Astrocyte (in vitro differentiated cells and primary cell): ENCODE measurements around the gene MYO15A. TPM values are rescaled to one million over a fixed set of nuclear protein-coding genes. Genes with fewer than 3 reads are reported as not detected.

Source experiments
- DNase-seq: peaks from one replicate; pipeline ENCODE4 v3.0.0-alpha.2; 2010; ENCODE audit warnings: low read depth
- FAIRE-seq: peaks from 2 replicates; lab custom pipeline; 2011; peaks lifted over from hg19 to GRCh38; lab: Jason Lieb, UNC
- H2AFZ ChIP-seq: 2 replicates; pipeline ENCODE4 v1.6.0; 2012; ENCODE audit warnings: low read depth, low read length, inconsistent platforms
- H3K27ac ChIP-seq: 2 replicates; pipeline ENCODE4 v1.5.1; 2011; ENCODE audit warnings: low read depth, low read length, inconsistent platforms
- H3K27me3 ChIP-seq: 2 replicates; pipeline ENCODE4 v1.6.0; 2011; ENCODE audit warnings: low read length, inconsistent platforms; ENCODE audit not compliant: insufficient read depth
- H3K36me3 ChIP-seq: 2 replicates; pipeline ENCODE4 v1.5.1; 2011; ENCODE audit warnings: low read length, inconsistent platforms; ENCODE audit not compliant: insufficient read depth
- H3K4me1 ChIP-seq: 2 replicates; pipeline ENCODE4 v1.5.1; 2011; ENCODE audit warnings: low read length, inconsistent platforms; ENCODE audit not compliant: insufficient read depth
- H3K4me2 ChIP-seq: 2 replicates; pipeline ENCODE4 v1.6.0; 2012; ENCODE audit warnings: low read length, inconsistent platforms
- H3K4me3 ChIP-seq: 2 replicates; pipeline ENCODE4 v1.5.1; 2011; ENCODE audit warnings: low read depth, mild to moderate bottlenecking, low read length, inconsistent platforms; ENCODE audit not compliant: insufficient read depth
- H3K79me2 ChIP-seq: 2 replicates; pipeline ENCODE4 v1.6.0; 2012; ENCODE audit warnings: mild to moderate bottlenecking, low read length, inconsistent platforms; ENCODE audit not compliant: insufficient read depth
- H3K9ac ChIP-seq: 2 replicates; pipeline ENCODE4 v1.6.0; 2012; ENCODE audit warnings: mild to moderate bottlenecking, low read length, inconsistent platforms
- H3K9me3 ChIP-seq: 2 replicates; pipeline ENCODE4 v1.5.1; 2012; ENCODE audit warnings: low read depth, mild to moderate bottlenecking, low read length, inconsistent platforms; ENCODE audit not compliant: insufficient read depth
- H4K20me1 ChIP-seq: 2 replicates; pipeline ENCODE4 v1.6.0; 2012; ENCODE audit warnings: low read length, inconsistent platforms; ENCODE audit not compliant: insufficient read depth
- H3K27ac Mint-ChIP-seq: one replicate; pipeline ENCODE4 v1.8.0; 2021; ENCODE audit warnings: mild to moderate bottlenecking, mixed read lengths; ENCODE audit not compliant: unreplicated experiment
- H3K27me3 Mint-ChIP-seq: one replicate; pipeline ENCODE4 v1.8.0; 2021; ENCODE audit warnings: low read depth, mixed read lengths; ENCODE audit not compliant: unreplicated experiment
- H3K36me3 Mint-ChIP-seq: one replicate; pipeline ENCODE4 v1.8.0; 2021; ENCODE audit warnings: low read depth, mixed read lengths; ENCODE audit not compliant: unreplicated experiment
- H3K4me1 Mint-ChIP-seq: one replicate; pipeline ENCODE4 v1.8.0; 2021; ENCODE audit warnings: low read depth, mixed read lengths; ENCODE audit not compliant: unreplicated experiment
- H3K4me3 Mint-ChIP-seq: one replicate; pipeline ENCODE4 v1.8.0; 2021; ENCODE audit warnings: mild to moderate bottlenecking, moderate library complexity, mixed read lengths; ENCODE audit not compliant: unreplicated experiment
- H3K9me3 Mint-ChIP-seq: one replicate; pipeline ENCODE4 v1.8.0; 2021; ENCODE audit warnings: mild to moderate bottlenecking, mixed read lengths; ENCODE audit not compliant: unreplicated experiment
- CTCF ChIP-seq: IDR thresholded peaks from 2 replicates; pipeline ENCODE4 v1.5.1; 2011; ENCODE audit warnings: low read depth, mild to moderate bottlenecking, inconsistent platforms, low read length, moderate library complexity; ENCODE audit not compliant: insufficient read depth
- EZH2 ChIP-seq: IDR thresholded peaks from 2 replicates; pipeline ENCODE4 v1.6.1; 2012; ENCODE audit warnings: mild to moderate bottlenecking, low read length, inconsistent platforms; ENCODE audit not compliant: insufficient read depth
- total RNA-seq: library from RNA; stranded (reverse); gene quantifications from 2 replicates; pipeline ENCODE4 v1.2.1, GENCODE V29; 2021

MYO15A gene
- total RNA-seq, 1 donor from 2014 or later, result 0.32 TPM

DNA sequence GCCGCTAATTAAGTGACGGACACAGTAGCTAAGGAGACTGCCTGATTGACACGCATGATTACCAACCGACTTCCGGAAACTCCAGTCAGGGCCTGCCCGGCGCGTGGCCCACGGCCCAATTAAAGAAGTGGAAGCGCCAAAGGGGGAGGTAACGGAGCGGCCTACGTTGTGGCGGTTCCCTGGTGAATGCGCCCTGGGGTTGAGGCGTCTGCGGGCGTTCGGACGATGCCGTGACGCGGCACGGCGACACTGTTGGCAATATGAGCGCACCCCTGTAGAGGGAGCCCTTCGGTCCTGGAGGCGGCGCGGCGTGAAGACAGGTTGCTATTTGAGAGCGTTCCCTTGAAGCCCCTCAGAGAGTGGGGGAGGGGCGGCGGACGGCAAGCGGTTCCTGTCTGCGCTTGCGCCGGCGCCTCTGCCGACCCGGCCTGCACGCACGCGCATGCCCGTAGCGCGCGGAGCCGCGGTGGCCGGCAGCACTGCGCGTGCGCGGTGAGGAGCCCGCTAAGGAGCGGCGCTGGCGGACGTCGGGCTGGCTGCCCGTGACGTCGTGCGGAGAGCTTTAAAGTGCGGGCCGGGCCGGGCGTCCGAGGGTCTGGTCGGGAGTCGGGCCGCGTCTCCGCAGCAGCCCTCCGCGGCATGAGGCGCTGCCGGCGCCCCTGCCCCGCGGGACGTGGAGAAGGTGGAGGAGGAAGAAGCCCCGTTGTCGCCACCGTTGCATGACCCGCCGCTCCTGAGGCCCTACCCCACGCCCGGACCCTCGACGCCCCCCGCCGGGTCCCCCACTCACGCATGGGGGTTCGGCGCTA, 75.0 kb downstream of the MYO15A start, which contains the start of gene ALKBH5:
Gene ALKBH5, plus strand, starts transcription at position 495 of the 809 bp plus-strand sequence. CDS start 416 bp downstream, outside the sequence.
- Histone ChIP-seq H3K27ac (peak within 1 kb of the TSS; percentile 94), H3K9ac (peak within 1 kb of the TSS; percentile 87), H3K9me3 (no peaks in the 10 kb centered on the region), H4K20me1 (peaks cover 43% of the 10 kb centered on the region), H3K4me1 (peaks cover 45% of the 10 kb centered on the region), H3K79me2 (peaks cover 49% of the 10 kb centered on the region), H3K27me3 (no peaks in the 10 kb centered on the region), H3K4me3 (peak within 1 kb of the TSS; percentile 71), H3K36me3 (no peaks in the 10 kb centered on the region), H3K4me2 (peak within 1 kb of the TSS; percentile 92), H2AFZ (peak within 1 kb of the TSS; percentile 82)
- Mint-ChIP-seq H3K4me1 (peaks cover 31% of the 10 kb centered on the region), H3K27me3 (no peaks in the 10 kb centered on the region), H3K27ac (peak within 1 kb of the TSS; percentile 96), H3K36me3 (peaks cover 4% of the 10 kb centered on the region), H3K9me3 (peaks cover 2% of the 10 kb centered on the region), H3K4me3 (peak within 1 kb of the TSS; percentile 95)
- TF ChIP-seq CTCF (peak; percentile 24), EZH2 (no peak)
- DNase-seq, result peak; percentile 100
- no peak for FAIRE-seq

- Histone ChIP-seq H3K4me1 (peaks cover 46% of the 10 kb centered on the region), H3K36me3 (no peaks in the 10 kb centered on the region), H3K27me3 (no peaks in the 10 kb centered on the region), H3K9me3 (no peaks in the 10 kb centered on the region), H3K27ac (peak overlapping the region; percentile 94), H3K4me3 (peak overlapping the region; percentile 71), H2AFZ (peak overlapping the region; percentile 46), H3K79me2 (peaks cover 57% of the 10 kb centered on the region), H4K20me1 (peaks cover 50% of the 10 kb centered on the region), H3K4me2 (peak overlapping the region; percentile 92), H3K9ac (peak overlapping the region; percentile 87)
- Mint-ChIP-seq H3K9me3 (peaks cover 2% of the 10 kb centered on the region), H3K4me3 (peak overlapping the region; percentile 95), H3K27ac (peak overlapping the region; percentile 79), H3K36me3 (peaks cover 5% of the 10 kb centered on the region), H3K4me1 (peaks cover 33% of the 10 kb centered on the region), H3K27me3 (no peaks in the 10 kb centered on the region)
- DNase-seq, result peak; percentile 35
- FAIRE-seq, result no peak
- TF ChIP-seq CTCF, result no peak
- no peak for TF ChIP-seq EZH2
Measured at GRCh38 chr17:18184143-18185031, 75.8 kb downstream of the MYO15A start.
